ENCODE results near the gene NUP35.

DNA sequence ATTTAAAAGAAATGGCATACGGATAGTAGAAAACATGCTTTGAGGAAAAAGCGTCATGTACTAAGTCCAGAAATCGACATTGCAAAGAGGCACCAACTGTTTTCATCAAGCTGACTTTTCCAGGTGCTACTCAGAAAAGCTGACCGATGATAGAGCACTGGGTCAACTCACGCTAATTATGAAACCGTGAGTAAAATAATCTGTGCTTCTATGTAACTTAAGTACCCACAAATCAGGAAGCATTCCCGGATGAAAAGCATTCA, 353 bp upstream of the NUP35 start:
- TF ChIP-seq POLR2A (IDR thresholded peaks at IDR 0.05; ENCODE audit: low read length): no peak
- TF ChIP-seq GATA1 (IDR thresholded peaks at IDR 0.05; ENCODE audit: low read depth, low read length): no peak
